H1 (cell line): ENCODE data around the gene TRIM56. TPM values are rescaled to one million over a fixed set of nuclear protein-coding genes. Genes with fewer than 3 reads are reported as not detected.

Experiments used
- CHD7 ChIP-seq: fragments of 300-600 bp; sonication (generic); IDR thresholded peaks from 2 replicates; pipeline ENCODE4 v1.7.1; 2012; ENCODE audit warnings: low read length, moderate library complexity, mild to moderate bottlenecking, inconsistent platforms; ENCODE audit not compliant: insufficient replicate concordance
- SUZ12 ChIP-seq: fragments of 200-600 bp; sonication (generic); IDR thresholded peaks from 2 replicates; pipeline ENCODE4 v1.6.1; 2012; ENCODE audit warnings: mild to moderate bottlenecking, inconsistent platforms, low read length, moderate library complexity, mixed read lengths
- polyA plus RNA-seq, 7 experiments: library from polyadenylated mRNA; depleted of rRNA in 3 of 7; stranded (reverse) in 5 of 7; unstranded in 2 of 7; fragments of >200 nt in 5 of 7; fragments of 200-250 nt in 2 of 7; gene quantifications; 1 replicate in 5 of 7; 2 replicates in 1 of 7; 4 replicates in 1 of 7; pipeline versions ENCODE4 v1.2.1 to v1.2.3, GENCODE V29; 2011 to 2013; ENCODE audit warnings: missing spikeins in 2 of 7, mixed read lengths in 2 of 7
- total RNA-seq: library from RNA; stranded (reverse); fragmentation: NEBNext Ultra II Directional; extraction: Animal tissue kit (Norgen Biotek cat#: 25700); gene quantifications from 2 replicates; pipeline ENCODE4 v1.2.1, GENCODE V29; 2021

The TRIM56 gene
- total and polyA plus RNA-seq, 2 of the 8 experiments (the other 6 are each of a cell fraction or from before 2014, with no cell fraction given) = 2.0 to 17.5 TPM

DNA sequence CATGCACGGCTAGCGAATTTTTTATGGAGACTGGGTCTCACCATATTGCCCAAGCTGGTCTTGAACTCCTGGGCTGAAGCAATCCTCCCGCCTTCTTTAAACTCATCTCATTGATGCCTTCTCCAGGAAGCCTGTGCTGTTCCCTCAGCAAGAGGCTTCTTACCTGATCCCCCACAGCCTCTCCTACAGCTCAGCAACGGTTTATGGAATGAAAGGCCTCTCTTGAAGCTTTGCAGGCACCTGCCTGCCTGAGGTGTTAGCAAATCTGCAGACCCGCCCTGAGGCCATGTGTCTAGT lies 468 bp upstream of the TRIM56 start (continued):
- no peak for TF ChIP-seq CHD7
- no peak for TF ChIP-seq SUZ12
